HepG2 (cell line): ENCODE measurements around the gene NME1. TPM values are rescaled to one million over a fixed set of nuclear protein-coding genes. Genes with fewer than 3 reads are reported as not detected.
A peak's percentile ranks its signal among the peaks of the same experiment; 100 is the strongest.

Source experiments
- BCL6 ChIP-seq: IDR thresholded peaks from 2 replicates; pipeline ENCODE4 v1.6.1; 2016; ENCODE audit warnings: missing genetic modification reagents, missing compliant biosample characterization
- DNMT3B ChIP-seq: conservative IDR thresholded peaks from 2 replicates; pipeline ENCODE4 v1.6.1; 2016; ENCODE audit warnings: missing biosample characterization, control low read depth
- ELK4 ChIP-seq: sonication (generic); formaldehyde crosslinking; IDR thresholded peaks from 2 replicates; pipeline ENCODE4 v1.9.0; 2021; ENCODE audit warnings: missing genetic modification reagents, borderline replicate concordance
- EP300 ChIP-seq, 3 experiments: sonication (generic) in 1 of 3; formaldehyde crosslinking in 1 of 3; IDR thresholded peaks; 2 replicates each; pipeline versions ENCODE4 v1.5.1 to v1.6.1; 2011 to 2020; ENCODE audit warnings: low read depth in 2 of 3, low read length in 2 of 3, borderline replicate concordance in 1 of 3, improper control_type of control experiment in 1 of 3, mild to moderate bottlenecking in 1 of 3, missing genetic modification reagents in 1 of 3, moderate library complexity in 1 of 3
- KDM2A ChIP-seq: sonication (generic); formaldehyde crosslinking; IDR thresholded peaks from 2 replicates; pipeline ENCODE4 v1.4.0; 2020; ENCODE audit warnings: low read depth, missing genetic modification reagents, borderline replicate concordance
- KDM6A ChIP-seq: IDR thresholded peaks from 2 replicates; pipeline ENCODE4 v1.6.1; 2016; ENCODE audit warnings: low read depth
- MZF1 ChIP-seq: sonication (generic); formaldehyde crosslinking; IDR thresholded peaks from 2 replicates; pipeline ENCODE4 v1.8.1; 2023; ENCODE audit warnings: mild to moderate bottlenecking, missing genetic modification reagents, borderline replicate concordance
- NFE2L1 ChIP-seq: sonication (generic); formaldehyde crosslinking; IDR thresholded peaks from 2 replicates; pipeline ENCODE4 v1.4.0; 2020; ENCODE audit warnings: missing genetic modification reagents, mild to moderate bottlenecking, borderline replicate concordance
- PAX8 ChIP-seq: sonication (generic); formaldehyde crosslinking; IDR thresholded peaks from 2 replicates; pipeline ENCODE4 v1.8.0; 2022; ENCODE audit warnings: mild to moderate bottlenecking, missing genetic modification reagents, borderline replicate concordance
- PTBP1 ChIP-seq: fragments of 200-400 bp; formaldehyde crosslinking; IDR thresholded peaks from 2 replicates; pipeline ENCODE4 v1.6.1; 2018; ENCODE audit warnings: low read length, low read depth; ENCODE audit not compliant: poor library complexity, severe bottlenecking
- RFX1 ChIP-seq: fragments of 450-650 bp; IDR thresholded peaks from 2 replicates; pipeline ENCODE4 v1.6.1; 2017
- STAT6 ChIP-seq: sonication (generic); formaldehyde crosslinking; IDR thresholded peaks from 2 replicates; pipeline ENCODE4 v1.4.0; 2020; ENCODE audit warnings: missing genetic modification reagents, mild to moderate bottlenecking, borderline replicate concordance
- TCF7 ChIP-seq: sonication (generic); IDR thresholded peaks from 2 replicates; pipeline ENCODE4 v1.6.1; 2016; ENCODE audit warnings: antibody characterized with exemption, low read depth
- ZBTB7B ChIP-seq: sonication (generic); formaldehyde crosslinking; IDR thresholded peaks from 2 replicates; pipeline ENCODE4 v1.4.0; 2020; ENCODE audit warnings: missing genetic modification reagents
- ZKSCAN5 ChIP-seq: sonication (generic); formaldehyde crosslinking; IDR thresholded peaks from 2 replicates; pipeline ENCODE4 v1.5.1; 2020; ENCODE audit warnings: mild to moderate bottlenecking, missing genetic modification reagents
- ZNF3 ChIP-seq: IDR thresholded peaks from 2 replicates; pipeline ENCODE4 v1.7.0; 2017; ENCODE audit warnings: inconsistent platforms
- ZNF737 ChIP-seq: sonication (generic); formaldehyde crosslinking; IDR thresholded peaks from 2 replicates; pipeline ENCODE4 v1.5.0; 2020; ENCODE audit warnings: missing genetic modification reagents, mild to moderate bottlenecking, borderline replicate concordance
- ZNF780A ChIP-seq: sonication (generic); formaldehyde crosslinking; IDR thresholded peaks from 2 replicates; pipeline ENCODE4 v1.8.0; 2022; ENCODE audit warnings: mild to moderate bottlenecking, missing genetic modification reagents, moderate library complexity
- ZNF781 ChIP-seq: sonication (generic); formaldehyde crosslinking; IDR thresholded peaks from 2 replicates; pipeline ENCODE4 v1.5.1; 2020; ENCODE audit warnings: borderline replicate concordance, mild to moderate bottlenecking, missing genetic modification reagents; ENCODE audit errors: not compliant biosample characterization
- ZSCAN29 ChIP-seq: sonication (generic); formaldehyde crosslinking; conservative IDR thresholded peaks from 2 replicates; pipeline ENCODE4 v1.4.0; 2020; ENCODE audit warnings: mild to moderate bottlenecking, missing genetic modification reagents
- polyA plus RNA-seq, 8 experiments: library from polyadenylated mRNA; depleted of rRNA in 3 of 8; stranded (reverse) in 7 of 8; unstranded in 1 of 8; fragments of >200 nt; fragmentation: Illumina TruSeq in 4 of 8; extraction: Trizol in 4 of 8; gene quantifications; 2 replicates each; pipeline versions ENCODE4 v1.2.1 to v1.2.3, GENCODE V29; 2011 to 2016; ENCODE audit warnings: low read depth in 4 of 8, missing spikeins in 1 of 8, mixed read lengths in 1 of 8; ENCODE audit not compliant: insufficient read depth in 1 of 8
- total RNA-seq, 5 experiments: library from RNA; depleted of rRNA; stranded (reverse); fragments of >200 nt; fragmentation: Illumina TruSeq; extraction: Trizol; gene quantifications; 2 replicates each; pipeline ENCODE4 v1.2.3, GENCODE V29; 2016; ENCODE audit warnings: low read depth in 1 of 5
- TF ChIP-seq, protein P1 (sequence below): sonication (generic); formaldehyde crosslinking; IDR thresholded peaks from 2 replicates; pipeline ENCODE4 v1.8.1; 2023; ENCODE audit warnings: missing genetic modification reagents, mild to moderate bottlenecking, borderline replicate concordance
- TF ChIP-seq, protein P2 (sequence below): sonication (generic); formaldehyde crosslinking; IDR thresholded peaks from 2 replicates; pipeline ENCODE4 v1.8.1; 2022; ENCODE audit warnings: low read depth, mild to moderate bottlenecking, missing genetic modification reagents

NME1 gene
- total and polyA plus RNA-seq, 2 of the 13 experiments (the other 11 are each of a cell fraction or from before 2014, with no cell fraction given) = 295 to 516 TPM

GRCh38 chr17:51119415-51120356, 33.7 kb upstream of the NME1 start (continued):
- TF ChIP-seq ZSCAN29 (0 out of 2 replicates have a peak, but pooled peaks have one; percentile 37), KDM6A (CRISPR knock-in tag) (no peak), ELK4 (CRISPR knock-in tag) (no peak), STAT6 (CRISPR knock-in tag) (no peak), ZBTB7B (CRISPR knock-in tag) (no peak), MZF1 (CRISPR knock-in tag) (no peak), DNMT3B (no peak), ZNF780A (CRISPR knock-in tag) (no peak), ZNF737 (CRISPR knock-in tag) (no peak), NFE2L1 (no peak), ZKSCAN5 (CRISPR knock-in tag) (no peak; the same call in 1 of the 2 replicates), RFX1 (no peak), ZNF3 (no peak), ZNF781 (CRISPR knock-in tag) (no peak), PTBP1 (no peak), BCL6 (0 out of 2 replicates have a peak, but pooled peaks have one; percentile 6), EP300 (IDR thresholded peaks at IDR 0.05; ENCODE audit: low read depth in 2 of 2, low read length in 2 of 2) (no peak), EP300 (CRISPR knock-in tag; IDR thresholded peaks at IDR 0.05; ENCODE audit: borderline replicate concordance) (no peak), PAX8 (CRISPR knock-in tag) (no peak), KDM2A (0 out of 2 replicates have a peak, but pooled peaks have one; percentile 18), TCF7 (no peak)
- TF ChIP-seq, protein P1, sequence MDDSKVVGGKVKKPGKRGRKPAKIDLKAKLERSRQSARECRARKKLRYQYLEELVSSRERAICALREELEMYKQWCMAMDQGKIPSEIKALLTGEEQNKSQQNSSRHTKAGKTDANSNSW (CRISPR knock-in tag) = no peak
- TF ChIP-seq, protein P2, sequence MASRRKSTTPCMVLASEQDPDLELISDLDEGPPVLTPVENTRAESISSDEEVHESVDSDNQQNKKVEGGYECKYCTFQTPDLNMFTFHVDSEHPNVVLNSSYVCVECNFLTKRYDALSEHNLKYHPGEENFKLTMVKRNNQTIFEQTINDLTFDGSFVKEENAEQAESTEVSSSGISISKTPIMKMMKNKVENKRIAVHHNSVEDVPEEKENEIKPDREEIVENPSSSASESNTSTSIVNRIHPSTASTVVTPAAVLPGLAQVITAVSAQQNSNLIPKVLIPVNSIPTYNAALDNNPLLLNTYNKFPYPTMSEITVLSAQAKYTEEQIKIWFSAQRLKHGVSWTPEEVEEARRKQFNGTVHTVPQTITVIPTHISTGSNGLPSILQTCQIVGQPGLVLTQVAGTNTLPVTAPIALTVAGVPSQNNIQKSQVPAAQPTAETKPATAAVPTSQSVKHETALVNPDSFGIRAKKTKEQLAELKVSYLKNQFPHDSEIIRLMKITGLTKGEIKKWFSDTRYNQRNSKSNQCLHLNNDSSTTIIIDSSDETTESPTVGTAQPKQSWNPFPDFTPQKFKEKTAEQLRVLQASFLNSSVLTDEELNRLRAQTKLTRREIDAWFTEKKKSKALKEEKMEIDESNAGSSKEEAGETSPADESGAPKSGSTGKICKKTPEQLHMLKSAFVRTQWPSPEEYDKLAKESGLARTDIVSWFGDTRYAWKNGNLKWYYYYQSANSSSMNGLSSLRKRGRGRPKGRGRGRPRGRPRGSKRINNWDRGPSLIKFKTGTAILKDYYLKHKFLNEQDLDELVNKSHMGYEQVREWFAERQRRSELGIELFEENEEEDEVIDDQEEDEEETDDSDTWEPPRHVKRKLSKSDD = no peak
